Hypothalamus (tissue), 51 donors: ENCODE data around the gene G6PD.
"Not testable (repeated sequence)": the region's sequence is repeated elsewhere in the genome, so short reads cannot be mapped to it uniquely, and the experiment has no call there.

ENCODE experiments used
- DNase-seq, 51 donors: peaks; one replicate each; lab custom pipeline; 2025; lab: John Stamatoyannopoulos, UW

The G6PD gene

GRCh38 chrX:154546354-154547244 lies at the start of gene G6PD:
G6PD (minus strand) TSS chrX:154546846; CDS start chrX:154546155, 691 bp downstream.
- DNase-seq = peak in 34 of 51 donors; percentile 14 to 89 (median 70)

DNA sequence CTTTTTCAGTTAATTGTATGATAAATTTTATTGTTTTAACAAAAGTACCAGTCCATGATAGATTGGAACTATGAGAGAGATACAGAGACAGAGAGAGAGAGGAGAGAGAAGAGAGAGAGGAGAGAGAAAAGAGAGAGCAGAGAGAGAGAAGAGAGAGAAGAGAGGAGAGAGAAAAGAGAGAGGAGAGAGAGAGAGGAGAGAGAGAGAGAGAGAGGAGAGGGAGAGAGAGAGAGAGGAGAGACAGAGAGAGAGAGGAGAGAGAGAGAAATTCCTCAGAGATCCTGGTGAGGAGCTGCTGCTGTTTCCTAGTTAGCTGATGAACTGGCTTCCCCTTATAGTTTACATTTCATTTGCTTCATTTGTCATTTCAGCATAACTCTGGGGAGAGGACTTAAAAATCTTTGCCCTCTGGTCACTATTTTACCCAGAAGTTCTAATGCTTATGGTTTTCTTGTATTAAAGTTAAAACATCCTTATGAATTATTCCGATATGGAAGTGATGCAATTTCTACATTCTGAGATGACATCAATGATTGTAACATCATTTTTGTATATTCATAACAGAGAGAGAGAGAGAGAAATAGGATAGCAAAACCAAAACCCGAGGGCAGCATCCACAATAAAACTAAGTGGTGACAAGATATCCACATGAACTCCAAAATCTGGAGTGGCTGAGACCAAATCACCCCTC lies 49.1 kb upstream of the G6PD start:
- DNase-seq = no peak

- DNase-seq = no peak
Measured at GRCh38 chrX:154594491-154594890, 47.8 kb upstream of the G6PD start.

DNA sequence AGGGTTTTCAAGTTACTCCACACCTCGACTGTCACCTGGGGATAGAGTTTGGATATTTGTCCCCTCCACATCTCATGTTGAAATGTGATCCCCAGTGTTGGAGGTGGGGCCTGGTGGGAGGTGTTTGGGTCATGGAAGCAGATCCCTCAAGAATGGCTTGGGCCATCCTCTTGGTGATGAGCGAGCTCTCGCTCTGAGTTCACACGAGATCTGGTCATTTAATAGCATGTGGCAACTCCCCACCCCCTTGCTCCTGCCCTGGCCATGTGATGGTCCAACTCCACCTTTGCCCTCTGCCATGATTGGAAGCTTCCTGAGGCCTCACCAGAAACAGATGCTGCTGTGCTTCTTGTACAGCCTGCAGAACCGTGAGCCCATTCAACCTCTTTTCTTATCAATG lies 46.6 kb upstream of the G6PD start:
- DNase-seq = no peak

- DNase-seq = no peak
Measured at GRCh38 chrX:154592505-154592904, 45.9 kb upstream of the G6PD start.

DNA sequence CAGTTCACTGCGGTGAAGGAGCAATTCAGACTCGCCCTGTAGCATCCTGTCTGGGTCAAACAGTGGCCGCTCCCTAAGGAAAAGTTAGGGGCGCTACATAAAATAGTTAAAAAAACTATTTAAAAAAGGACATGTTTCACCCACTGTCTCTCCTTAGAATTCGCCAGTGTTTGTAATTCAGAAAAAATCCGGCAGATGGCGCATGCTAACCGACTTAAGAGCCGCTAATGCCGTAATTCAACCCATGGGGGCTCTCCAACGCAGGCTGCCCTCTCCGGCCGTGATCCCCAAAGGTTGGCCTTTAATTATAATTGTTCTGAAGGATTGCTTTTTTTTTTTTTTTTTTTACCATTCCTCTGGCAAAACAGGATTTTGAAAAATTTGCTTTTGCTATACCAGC lies 43.8 kb upstream of the G6PD start:
- not testable (repeated sequence) for DNase-seq

GRCh38 chrX:154584585-154585183 lies 38.0 kb upstream of the G6PD start, which contains the start of gene CTAG1A:
CTAG1A (plus strand) TSS chrX:154585133; CDS start chrX:154585207, 74 bp downstream.
- not testable (repeated sequence) for DNase-seq

- not testable (repeated sequence) for DNase-seq
Measured at GRCh38 chrX:154582994-154583393, 36.3 kb upstream of the G6PD start.

DNA sequence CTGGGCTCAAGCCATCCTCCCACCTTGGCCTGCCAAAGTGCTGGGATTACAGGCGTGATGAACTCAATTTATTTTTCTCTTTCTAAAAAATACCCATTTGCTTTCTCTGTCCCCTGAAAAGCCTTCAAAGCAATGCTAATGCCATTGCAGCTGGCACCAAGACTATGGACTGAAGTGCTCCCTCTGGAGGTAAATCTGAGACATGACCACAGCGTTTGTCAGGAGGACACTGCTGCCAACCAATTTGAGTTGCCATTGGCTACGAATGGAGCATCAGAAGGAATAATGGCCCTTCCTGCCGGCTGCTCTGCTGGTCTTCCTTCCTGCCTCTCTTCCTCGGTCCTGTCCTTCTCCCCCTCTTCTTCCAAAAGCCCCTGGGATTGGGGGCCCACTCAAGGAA lies 28.4 kb upstream of the G6PD start:
- DNase-seq = not testable (repeated sequence)

DNA sequence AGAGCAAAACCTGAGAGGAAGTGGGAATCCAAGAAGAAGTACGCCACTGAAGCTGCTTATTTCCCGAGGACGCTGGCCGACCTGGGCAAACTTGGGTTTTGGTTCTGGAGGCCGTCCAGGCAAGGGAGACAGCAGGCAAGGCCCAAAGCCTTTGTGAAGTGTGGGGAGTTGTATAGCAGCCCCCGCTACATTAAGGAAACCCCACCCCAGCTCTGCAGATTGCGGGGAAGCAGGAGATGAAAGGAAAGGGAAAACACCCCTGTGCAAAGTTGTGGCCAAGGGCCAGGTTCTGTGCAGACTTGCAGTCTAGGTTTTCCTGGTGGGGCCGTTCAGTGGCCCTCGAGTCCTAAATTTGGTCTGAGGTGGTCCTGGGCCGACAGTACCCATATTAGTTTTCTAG lies 26.4 kb upstream of the G6PD start:
- not testable (repeated sequence) for DNase-seq

GRCh38 chrX:154570361-154570760 lies 23.7 kb upstream of the G6PD start:
- DNase-seq = not testable (repeated sequence)

DNA sequence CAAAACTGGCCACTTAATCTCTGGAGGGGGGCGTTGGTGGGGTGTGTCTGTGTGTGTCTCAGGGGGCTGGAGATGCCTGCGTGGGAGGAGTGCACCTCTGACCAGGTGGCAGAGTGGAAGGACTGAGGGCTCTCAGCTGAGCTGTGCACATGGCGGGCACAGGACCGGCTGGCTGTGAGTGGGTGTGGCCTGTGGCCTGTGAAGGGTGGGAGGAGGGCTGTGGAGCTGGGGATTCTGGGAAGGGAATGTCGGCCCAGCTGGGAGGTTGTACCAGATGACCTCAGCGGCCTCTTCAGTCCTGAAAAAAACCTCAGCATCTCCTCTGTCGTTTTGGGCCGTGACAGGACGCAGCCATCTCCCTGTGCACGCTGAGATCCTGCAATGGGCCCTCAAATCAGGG lies 15.6 kb upstream of the G6PD start:
- not testable (repeated sequence) for DNase-seq

GRCh38 chrX:154560326-154560725 lies 13.7 kb upstream of the G6PD start:
- DNase-seq = not testable (repeated sequence)

DNA sequence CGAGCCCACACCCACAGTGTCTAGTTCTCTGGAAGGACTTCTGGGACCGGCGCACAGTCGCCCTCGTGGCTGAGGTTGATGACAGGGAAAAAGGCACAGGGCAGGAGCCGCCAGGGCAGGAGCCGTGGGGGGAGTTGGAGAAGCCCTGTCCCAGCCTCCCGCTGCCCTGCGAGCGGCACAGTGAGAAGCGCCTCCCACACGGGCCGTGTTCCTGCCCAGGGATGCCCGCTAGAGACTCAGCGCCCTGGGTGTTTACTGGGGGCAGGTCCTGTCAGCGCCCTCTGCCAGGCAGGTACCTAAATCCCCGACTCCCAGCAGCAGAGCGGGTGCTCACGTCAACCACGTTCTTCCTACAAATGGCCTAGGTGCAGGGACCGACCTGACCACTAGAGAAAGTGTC lies 12.2 kb upstream of the G6PD start:
- DNase-seq = not testable (repeated sequence)

GRCh38 chrX:154558060-154558690 lies 11.5 kb upstream of the G6PD start:
- DNase-seq = not testable (repeated sequence)

GRCh38 chrX:154552112-154552806 lies 5.6 kb upstream of the G6PD start:
- DNase-seq = not testable (repeated sequence)

GRCh38 chrX:154549766-154550165 lies 3.1 kb upstream of the G6PD start:
- no peak for DNase-seq

- DNase-seq = no peak
Measured at GRCh38 chrX:154548028-154548316, 1.3 kb upstream of the G6PD start.

- DNase-seq = peak; percentile 17 to 92 (median 81)
Measured at GRCh38 chrX:154547245-154548027, 790 bp upstream of the G6PD start, which contains the start of gene IKBKG. IKBKG (plus strand) TSS chrX:154547620; CDS start chrX:154552003, 4,383 bp downstream.
